ENCODE measurements around the gene MADCAM1.

DNA sequence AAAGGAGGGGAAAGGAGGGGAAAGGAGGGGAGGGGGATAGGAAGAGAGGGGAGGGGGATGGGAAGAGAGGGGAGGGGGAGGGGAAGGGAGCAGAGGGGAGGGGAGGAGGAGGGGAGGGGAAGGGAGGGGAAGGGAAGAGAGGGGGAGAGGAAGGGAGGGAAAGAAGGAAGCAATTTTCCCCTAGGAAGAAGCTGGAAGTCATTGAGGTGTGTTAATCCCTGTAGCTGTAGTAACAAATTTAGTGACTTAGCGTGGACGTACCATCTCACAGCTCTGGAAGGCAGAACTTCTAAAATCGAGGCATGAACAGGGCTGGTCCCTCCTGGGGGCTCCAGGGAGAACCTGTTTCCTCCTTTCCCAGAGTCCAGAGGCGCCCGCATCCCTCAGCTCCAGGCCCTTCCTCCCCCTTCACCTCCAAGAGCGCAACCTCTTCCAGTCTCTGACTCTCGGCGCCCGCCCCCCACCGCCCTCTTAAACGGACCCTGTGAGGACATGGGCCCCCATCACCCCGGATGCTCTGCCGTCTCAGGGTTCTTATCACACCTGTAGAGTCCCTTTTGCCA is 29.7 kb downstream of the MADCAM1 start:
- TF ChIP-seq POLR2A (IDR thresholded peaks at IDR 0.05), result no peak
- TF ChIP-seq, protein P1, sequence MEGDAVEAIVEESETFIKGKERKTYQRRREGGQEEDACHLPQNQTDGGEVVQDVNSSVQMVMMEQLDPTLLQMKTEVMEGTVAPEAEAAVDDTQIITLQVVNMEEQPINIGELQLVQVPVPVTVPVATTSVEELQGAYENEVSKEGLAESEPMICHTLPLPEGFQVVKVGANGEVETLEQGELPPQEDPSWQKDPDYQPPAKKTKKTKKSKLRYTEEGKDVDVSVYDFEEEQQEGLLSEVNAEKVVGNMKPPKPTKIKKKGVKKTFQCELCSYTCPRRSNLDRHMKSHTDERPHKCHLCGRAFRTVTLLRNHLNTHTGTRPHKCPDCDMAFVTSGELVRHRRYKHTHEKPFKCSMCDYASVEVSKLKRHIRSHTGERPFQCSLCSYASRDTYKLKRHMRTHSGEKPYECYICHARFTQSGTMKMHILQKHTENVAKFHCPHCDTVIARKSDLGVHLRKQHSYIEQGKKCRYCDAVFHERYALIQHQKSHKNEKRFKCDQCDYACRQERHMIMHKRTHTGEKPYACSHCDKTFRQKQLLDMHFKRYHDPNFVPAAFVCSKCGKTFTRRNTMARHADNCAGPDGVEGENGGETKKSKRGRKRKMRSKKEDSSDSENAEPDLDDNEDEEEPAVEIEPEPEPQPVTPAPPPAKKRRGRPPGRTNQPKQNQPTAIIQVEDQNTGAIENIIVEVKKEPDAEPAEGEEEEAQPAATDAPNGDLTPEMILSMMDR (IDR thresholded peaks at IDR 0.05), result no peak
- no peak for TF ChIP-seq POLR2AphosphoS5 (IDR thresholded peaks at IDR 0.05)
